Naive thymus-derived CD4-positive, alpha-beta T cell (primary cell): ENCODE results near the gene CDCA5. TPM values are rescaled to one million over a fixed set of nuclear protein-coding genes. Genes with fewer than 3 reads are reported as not detected.

Experiments used
- ATAC-seq: fragments of 150-1000 bp; cut with Tn5 transposase; 2 replicates; pipeline ENCODE4 v1.10.0; 2021; ENCODE audit warnings: mild to moderate bottlenecking, moderate library complexity
- CTCF ChIA-PET: fragments of 350-600 bp; sonication (Branson Sonifier 250); formaldehyde crosslinking; loops from one replicate; lab custom pipeline; 2021; ENCODE audit warnings: antibody characterized with exemption; lab: Charles Lee
- POLR2A ChIA-PET: fragments of 350-600 bp; sonication (Branson Sonifier 250); formaldehyde crosslinking; loops from one replicate; lab custom pipeline; 2021; ENCODE audit warnings: antibody characterized with exemption, inconsistent platforms; lab: Charles Lee
- DNase-seq, 9 donors: peaks; one replicate each; pipeline versions ENCODE4 v3.0.0 to v3.0.0-alpha.2; 2020 to 2022; ENCODE audit warnings: mixed read lengths in 1 of 9
- H3K27ac ChIP-seq: one replicate; pipeline ENCODE4 v1.7.0; 2013; ENCODE audit warnings: mild to moderate bottlenecking, low read depth, low read length, moderate library complexity
- H3K27me3 ChIP-seq, 2 donors: one replicate each; pipeline ENCODE4 v1.7.0; 2013; ENCODE audit warnings: low read length in 2 of 2, mild to moderate bottlenecking in 2 of 2, moderate library complexity in 2 of 2; ENCODE audit not compliant: control insufficient read depth in 2 of 2, insufficient read depth in 2 of 2
- H3K36me3 ChIP-seq, 3 experiments: 1 replicate in 2 of 3; 2 replicates in 1 of 3; pipeline ENCODE4 v1.7.0; 2013; ENCODE audit warnings: low read length in 3 of 3, mild to moderate bottlenecking in 3 of 3, moderate library complexity in 1 of 3; ENCODE audit not compliant: insufficient read depth in 3 of 3, control insufficient read depth in 2 of 3
- H3K4me1 ChIP-seq, 2 donors: one replicate each; pipeline ENCODE4 v1.7.0; 2013; ENCODE audit warnings: low read length in 2 of 2, mild to moderate bottlenecking in 2 of 2, moderate library complexity in 1 of 2; ENCODE audit not compliant: control insufficient read depth in 2 of 2, insufficient read depth in 2 of 2
- H3K4me3 ChIP-seq: 2 replicates; pipeline ENCODE4 v1.7.0; 2013; ENCODE audit warnings: mild to moderate bottlenecking, low read length
- H3K9me3 ChIP-seq, 3 experiments: 1 replicate in 2 of 3; 2 replicates in 1 of 3; pipeline ENCODE4 v1.7.0; 2013; ENCODE audit warnings: low read length in 3 of 3; ENCODE audit not compliant: control insufficient read depth in 2 of 3
- H3K27ac Mint-ChIP-seq, 9 donors: one replicate each; pipeline ENCODE4 v1.8.0; 2020 to 2022; ENCODE audit warnings: mixed read lengths in 9 of 9, mild to moderate bottlenecking in 8 of 9, moderate library complexity in 5 of 9, inconsistent platforms in 2 of 9
- H3K27me3 Mint-ChIP-seq, 5 donors: one replicate each; pipeline ENCODE4 v1.8.0; 2021 to 2022; ENCODE audit warnings: mixed read lengths in 5 of 5, mild to moderate bottlenecking in 1 of 5
- H3K36me3 Mint-ChIP-seq, 5 donors: one replicate each; pipeline ENCODE4 v1.8.0; 2020 to 2022; ENCODE audit warnings: mixed read lengths in 5 of 5, mild to moderate bottlenecking in 3 of 5, inconsistent platforms in 1 of 5
- H3K4me1 Mint-ChIP-seq, 7 donors: one replicate each; pipeline ENCODE4 v1.8.0; 2020 to 2022; ENCODE audit warnings: mixed read lengths in 7 of 7, mild to moderate bottlenecking in 3 of 7, inconsistent platforms in 1 of 7
- H3K4me3 Mint-ChIP-seq, 10 donors: one replicate each; pipeline ENCODE4 v1.8.0; 2020 to 2022; ENCODE audit warnings: mild to moderate bottlenecking in 10 of 10, mixed read lengths in 10 of 10, moderate library complexity in 6 of 10, inconsistent platforms in 2 of 10
- H3K9me3 Mint-ChIP-seq, 11 donors: one replicate each; pipeline ENCODE4 v1.8.0; 2020 to 2022; ENCODE audit warnings: mixed read lengths in 11 of 11, mild to moderate bottlenecking in 4 of 11, inconsistent platforms in 1 of 11, moderate library complexity in 1 of 11
- intact Hi-C, 2 donors: fragments of 100-400 bp; cut with micrococcal nuclease; formaldehyde crosslinking; loops; one replicate each; pipeline ENCODE4 v1.15.1; 2023
- polyA plus RNA-seq, 2 donors: library from polyadenylated mRNA; unstranded; fragments of 300-500 nt; fragmentation: Illumina TruSeq; gene quantifications; one replicate each; pipeline ENCODE4 v1.2.3, GENCODE V29; 2021
- total RNA-seq, 6 experiments: library from RNA in 5 of 6; stranded (reverse) in 5 of 6; gene quantifications; 1 replicate in 5 of 6; 2 replicates in 1 of 6; pipeline ENCODE4 v1.2.3 and lab custom pipeline; 2021 to 2026

Gene CDCA5
- total and polyA plus RNA-seq, 7 experiments from 2014 or later = 0.31 to 68.1 (median 0.73) TPM

GRCh38 chr11:65085446-65085845 lies 1.6 kb upstream of the CDCA5 start:
- DNase-seq (no peak), ATAC-seq (no peak)
- CTCF ChIA-PET = interaction anchor here (0.8 to 1.4 kb wide), 3 partner anchors 14 to 71 kb away, joined by 3 to 7 read pairs (median 4); partner anchors contain the start of gene ARL2
- peaks cover 13 to 14% of the 10 kb centered on the region in 2 donors for H3K4me1 ChIP-seq
- POLR2A ChIA-PET = interaction anchor here (0.7 to 3.2 kb wide), 8 partner anchors 10 to 71 kb away, joined by 3 to 22 read pairs (median 4); partner anchors contain the start of genes FAU, MRPL49, SYVN1 and VPS51
- Mint-ChIP-seq H3K36me3 (peaks cover 0 to 26% (median 17%) of the 10 kb centered on the region in 5 donors), H3K27me3 (peaks cover 0 to 4% (median 0%) of the 10 kb centered on the region in 5 donors), H3K4me3 (peak overlapping the region; percentile 88 to 99 (median 93)), H3K9me3 (peaks cover 0 to 9% (median 0%) of the 10 kb centered on the region in 11 donors), H3K27ac (peak overlapping the region; percentile 9 to 99 (median 97)), H3K4me1 (peaks cover 20 to 43% (median 27%) of the 10 kb centered on the region in 7 donors)
- intact Hi-C loops = loop anchor here in 1 of 2 donors (10.0 kb wide), 1 partner anchor 241 kb away; the partner anchor contains the start of gene CDC42BPG
- no peaks in the 10 kb centered on the region for H3K27me3 ChIP-seq
- H3K9me3 ChIP-seq = no peaks in the 10 kb centered on the region
- H3K4me3 ChIP-seq = no peak overlapping the region
- peak overlapping the region; percentile 86 for H3K27ac ChIP-seq
- H3K36me3 ChIP-seq = peaks cover 0 to 43% (median 11%) of the 10 kb centered on the region in 3 experiments

- Mint-ChIP-seq H3K27me3 (peaks cover 0 to 4% (median 0%) of the 10 kb centered on the region in 5 donors), H3K4me1 (peaks cover 20 to 46% (median 27%) of the 10 kb centered on the region in 7 donors), H3K9me3 (peaks cover 0 to 10% (median 0%) of the 10 kb centered on the region in 11 donors), H3K27ac (peak overlapping the region; percentile 94 to 99 (median 97)), H3K36me3 (peaks cover 0 to 29% (median 17%) of the 10 kb centered on the region in 5 donors), H3K4me3 (peak overlapping the region; percentile 88 to 99 (median 93))
- no peak for DNase-seq
- CTCF ChIA-PET = interaction anchor here (0.8 to 1.4 kb wide), 3 partner anchors 15 to 71 kb away, joined by 3 to 7 read pairs (median 4); partner anchors contain the start of gene ARL2
- Histone ChIP-seq H3K27me3 (no peaks in the 10 kb centered on the region), H3K4me1 (peaks cover 13 to 14% of the 10 kb centered on the region in 2 donors), H3K9me3 (no peaks in the 10 kb centered on the region), H3K27ac (peak overlapping the region; percentile 86), H3K36me3 (peaks cover 0 to 43% (median 11%) of the 10 kb centered on the region in 3 experiments), H3K4me3 (peak overlapping the region; percentile 61)
- intact Hi-C loops = loop anchor here (1.0 to 10.0 kb wide), 14 partner anchors 12 to 240 kb away; partner anchors contain the start of genes FAU (in 2 of the 2), MRPL49 (in 2 of the 2), PPP2R5B (in 2 of the 2) and SNX15 (in 2 of the 2)
- no peak for ATAC-seq
- POLR2A ChIA-PET = interaction anchor here (0.8 to 3.2 kb wide), 7 partner anchors 10 to 56 kb away, joined by 3 to 22 read pairs (median 5); partner anchors contain the start of genes FAU, MRPL49, SYVN1 and VPS51
Measured at GRCh38 chr11:65084598-65085375, 947 bp upstream of the CDCA5 start.

- Mint-ChIP-seq H3K36me3 (peaks cover 0 to 26% (median 8%) of the 10 kb centered on the region in 5 donors), H3K9me3 (peaks cover 0 to 10% (median 0%) of the 10 kb centered on the region in 11 donors), H3K4me1 (peaks cover 22 to 56% (median 30%) of the 10 kb centered on the region in 7 donors), H3K4me3 (peak overlapping the region; percentile 88 to 99 (median 93)), H3K27ac (peak overlapping the region; percentile 94 to 99 (median 97)), H3K27me3 (peaks cover 0 to 4% (median 0%) of the 10 kb centered on the region in 5 donors)
- ATAC-seq = no peak
- Histone ChIP-seq H3K27ac (peak overlapping the region; percentile 86), H3K4me3 (peak overlapping the region; percentile 61), H3K27me3 (no peaks in the 10 kb centered on the region), H3K4me1 (peaks cover 13 to 14% of the 10 kb centered on the region in 2 donors), H3K36me3 (peaks cover 0 to 29% (median 11%) of the 10 kb centered on the region in 3 experiments), H3K9me3 (no peaks in the 10 kb centered on the region)
- intact Hi-C loops = loop anchor here in 1 of 2 donors (10.0 kb wide), 1 partner anchor 238 kb away; the partner anchor contains the start of gene CDC42BPG
- no peak for DNase-seq
- CTCF ChIA-PET = interaction anchor here (0.7 to 1.3 kb wide), 4 partner anchors 11 to 69 kb away, joined by 3 to 6 read pairs (median 3); partner anchors contain the start of gene ARL2
- POLR2A ChIA-PET = interaction anchor here (0.7 to 2.2 kb wide), 9 partner anchors 13 to 194 kb away, joined by 3 to 11 read pairs (median 3); partner anchors contain the start of genes ARL2, TM7SF2, VPS51 and ZNHIT2
Measured at GRCh38 chr11:65083134-65083833, 556 bp downstream of the CDCA5 start.

- Histone ChIP-seq H3K9me3 (no peaks in the 10 kb centered on the region), H3K36me3 (no peaks in the 10 kb centered on the region), H3K27me3 (no peaks in the 10 kb centered on the region), H3K4me3 (no peak overlapping the region), H3K27ac (no peak overlapping the region), H3K4me1 (peaks cover 3 to 4% of the 10 kb centered on the region in 2 donors)
- ChIA-PET POLR2A (interaction anchor here (0.9 kb wide), 1 partner anchor 52 kb away, joined by 3 read pairs; the partner anchor contains the start of gene SNX15), CTCF (interaction anchor here (2.0 kb wide), 1 partner anchor 66 kb away, joined by 6 read pairs; no protein-coding TSS in a partner anchor)
- H3K9me3 Mint-ChIP-seq = peaks cover 0 to 5% (median 0%) of the 10 kb centered on the region in 11 donors
- peaks cover 0 to 15% (median 0%) of the 10 kb centered on the region in 5 donors for H3K36me3 Mint-ChIP-seq
- no peak for ATAC-seq
- peak overlapping the region in 3 of 9 donors; percentile 49 to 83 (median 71) for H3K27ac Mint-ChIP-seq
- H3K27me3 Mint-ChIP-seq = peaks cover 0 to 2% (median 0%) of the 10 kb centered on the region in 5 donors
- intact Hi-C loops = loop anchor here (1.0 to 2.0 kb wide), 4 partner anchors 18 to 66 kb away; partner anchors contain the start of genes SAC3D1 (in 1 of the 2), SNX15 (in 1 of the 2) and VPS51 (in 1 of the 2)
- H3K4me1 Mint-ChIP-seq = peaks cover 7 to 51% (median 14%) of the 10 kb centered on the region in 7 donors
- peak overlapping the region in 1 of 10 donors; percentile 48 for H3K4me3 Mint-ChIP-seq
- no peak for DNase-seq
Measured at GRCh38 chr11:65078786-65079342, 5.0 kb downstream of the CDCA5 start.

GRCh38 chr11:65078151-65078550 lies 5.7 kb downstream of the CDCA5 start:
- no peaks in the 10 kb centered on the region for H3K9me3 ChIP-seq
- intact Hi-C loops = loop anchor here (1.0 to 2.0 kb wide), 4 partner anchors 19 to 65 kb away; partner anchors contain the start of genes SAC3D1 (in 1 of the 2), SNX15 (in 1 of the 2) and VPS51 (in 1 of the 2)
- no peaks in the 10 kb centered on the region for H3K27me3 ChIP-seq
- no peak overlapping the region for H3K4me3 ChIP-seq
- H3K4me1 ChIP-seq = no peaks in the 10 kb centered on the region
- no peak overlapping the region for H3K27ac ChIP-seq
- H3K36me3 ChIP-seq = no peaks in the 10 kb centered on the region
- H3K4me1 Mint-ChIP-seq = peaks cover 3 to 48% (median 7%) of the 10 kb centered on the region in 7 donors
- ChIA-PET CTCF (interaction anchor here (1.3 to 2.0 kb wide), 2 partner anchors 63 to 66 kb away, joined by 5 to 6 read pairs; no protein-coding TSS in a partner anchor), POLR2A (interaction anchor here (0.6 kb wide), 2 partner anchors 25 to 40 kb away, joined by 3 read pairs; no protein-coding TSS in a partner anchor)
- peak overlapping the region in 1 of 10 donors; percentile 48 for H3K4me3 Mint-ChIP-seq
- DNase-seq (peak; percentile 47 to 71 (median 64)), ATAC-seq (peak; percentile 97)
- H3K9me3 Mint-ChIP-seq = peaks cover 0 to 2% (median 0%) of the 10 kb centered on the region in 11 donors
- H3K36me3 Mint-ChIP-seq = peaks cover 0 to 15% (median 0%) of the 10 kb centered on the region in 5 donors
- H3K27ac Mint-ChIP-seq = peak overlapping the region; percentile 9 to 83 (median 63)
- H3K27me3 Mint-ChIP-seq = no peaks in the 10 kb centered on the region
